ENCODE data around the gene KIAA1217. TPM values are rescaled to one million over a fixed set of nuclear protein-coding genes. Genes with fewer than 3 reads are reported as not detected.

The KIAA1217 gene
- total and polyA plus RNA-seq, 2 of the 8 experiments (the other 6 are each of a cell fraction or from before 2014, with no cell fraction given): 4.5 to 15.6 TPM

- Histone ChIP-seq H2AFZ (ENCODE audit: low read length) (no peak overlapping the region), H3K23me2 (ENCODE audit: low read depth, low read length) (no peaks in the 10 kb centered on the region; the same call in 1 of the 2 replicates), H2BK5ac (ENCODE audit: low read depth, low read length) (no peak overlapping the region), H3K18ac (ENCODE audit: extremely low read depth, low read length) (no peak overlapping the region), H2AK5ac (ENCODE audit: low read depth, low read length) (no peak overlapping the region), H3K79me2 (ENCODE audit: control insufficient read depth in 1 of 2, insufficient read depth in 2 of 2, low read length in 2 of 2) (no peaks in the 10 kb centered on the region), H2BK15ac (ENCODE audit: low read length) (no peak overlapping the region), H2BK120ac (replicated peaks; ENCODE audit: low read depth, low read length) (no peak overlapping the region), H4K20me1 (replicated peaks in 1 of 2; ENCODE audit: control insufficient read depth in 1 of 2, insufficient read depth in 2 of 2, low read length in 2 of 2) (no peaks in the 10 kb centered on the region), H2BK12ac (ENCODE audit: low read depth, low read length) (no peak overlapping the region), H4K5ac (ENCODE audit: insufficient read length, low read depth, low read length) (no peak overlapping the region), H3K4me3 (ENCODE audit: extremely low read depth in 1 of 4, insufficient read depth in 2 of 4, low read depth in 3 of 4, low read length in 4 of 4) (no peak overlapping the region), H3K4me1 (replicated peaks in 1 of 4; ENCODE audit: control insufficient read depth in 3 of 4, insufficient read depth in 4 of 4, low read length in 3 of 4) (no peaks in the 10 kb centered on the region), H4K91ac (replicated peaks; ENCODE audit: insufficient read length, low read length) (no peak overlapping the region), H3K23ac (ENCODE audit: insufficient read length) (no peak overlapping the region), H2BK20ac (ENCODE audit: low read length) (no peak overlapping the region), H3K27me3 (replicated peaks in 1 of 4; ENCODE audit: control insufficient read depth in 3 of 4, extremely low read depth in 1 of 4, insufficient read depth in 3 of 4, low read length in 3 of 4) (no peaks in the 10 kb centered on the region), H3K27ac (ENCODE audit: low read depth, low read length) (no peak overlapping the region), H3K4ac (replicated peaks; ENCODE audit: insufficient read length, low read depth, low read length) (no peak overlapping the region), H3K36me3 (ENCODE audit: control insufficient read depth in 2 of 4, insufficient read depth in 4 of 4, low read length in 3 of 4) (no peaks in the 10 kb centered on the region), H3K14ac (ENCODE audit: insufficient read length) (no peak overlapping the region), H3K56ac (replicated peaks; ENCODE audit: insufficient read length, low read depth, low read length) (no peak overlapping the region), H3K9ac (replicated peaks in 1 of 4; ENCODE audit: extremely low read depth in 1 of 4, low read depth in 3 of 4, low read length in 3 of 4) (no peak overlapping the region), H4K8ac (ENCODE audit: extremely low read depth, insufficient read depth, low read length) (no peak overlapping the region), H3K79me1 (ENCODE audit: low read depth, low read length) (no peaks in the 10 kb centered on the region), H3K9me3 (ENCODE audit: insufficient read depth in 2 of 2, low read depth in 1 of 2, low read length in 1 of 2) (no peaks in the 10 kb centered on the region), H3K4me2 (ENCODE audit: insufficient read depth in 1 of 2, low read depth in 2 of 2, low read length in 2 of 2) (no peak overlapping the region)
- ChIA-PET CTCF (ENCODE audit: partially characterized antibody) (interaction anchor here (0.5 to 2.7 kb wide), 4 partner anchors 10 to 333 kb away, joined by 3 to 11 read pairs (median 3); no protein-coding TSS in a partner anchor), POLR2A (ENCODE audit: partially characterized antibody) (no interaction called here)
- no peak for DNase-seq (ENCODE audit: low read depth in 1 of 2, low spot score in 2 of 2)
- no peak for TF ChIP-seq CTCF (IDR thresholded peaks at IDR 0.05; ENCODE audit: control extremely low read depth in 1 of 3, insufficient read depth in 1 of 3, low read depth in 1 of 3, low read length in 3 of 3)
- peak; percentile 45; the same call in 1 of the 2 replicates for TF ChIP-seq SP1 (IDR thresholded peaks at IDR 0.05; ENCODE audit: low read depth, low read length)
- FAIRE-seq: no peak
- WGBS, 2 experiments (ENCODE audit: extremely low coverage in 1 of 2, insufficient coverage in 1 of 2, insufficient read length in 1 of 2, insufficient replicate concordance in 2 of 2, low coverage in 1 of 2, low lambda C conversion rate in 2 of 2, missing lambda C conversion rate in 1 of 2): 79% methylated on average over 1 of the region's 1 CpG; no CpG with 5 or more reads in 1 of the 2 experiments
Observed at GRCh38 chr10:24184455-24184854, 24.5 kb upstream of the KIAA1217 start.

Measured in H1 (cell line).